K562 (cell line): ENCODE results near the gene TMEM45A. TPM values are rescaled to one million over a fixed set of nuclear protein-coding genes. Genes with fewer than 3 reads are reported as not detected.

Experiments
- polyA plus RNA-seq, 8 experiments: library from polyadenylated mRNA; depleted of rRNA in 4 of 8; stranded (reverse) in 5 of 8; unstranded in 3 of 8; fragments of >200 nt; fragmentation: Nextera tagmentation in 2 of 8; fragmentation: Illumina TruSeq in 1 of 8; extraction: Ambion mirVana in 2 of 8; extraction: Trizol in 1 of 8; gene quantifications; 2 replicates each; pipeline versions ENCODE4 v1.2.1 to v1.2.3, GENCODE V29; 2011 to 2014; ENCODE audit warnings: inconsistent platforms in 1 of 8, missing spikeins in 1 of 8
- total RNA-seq, 7 experiments: library from RNA; depleted of rRNA in 6 of 7; stranded (reverse); fragments of >200 nt in 6 of 7; fragmentation: Illumina TruSeq in 2 of 7; extraction: Trizol in 2 of 7; gene quantifications; 2 replicates each; pipeline versions ENCODE4 v1.2.1 to v1.2.3, GENCODE V29; 2011 to 2021; ENCODE audit warnings: low replicate concordance in 1 of 7
- TF ChIP-seq, protein P1 (sequence below): fragments of 450-650 bp; IDR thresholded peaks from 2 replicates; pipeline ENCODE4 v1.6.1; 2016; ENCODE audit warnings: mild to moderate bottlenecking, moderate library complexity
- TF ChIP-seq, protein P2 (sequence below): fragments of 200-800 bp; sonication (Bioruptor generic); IDR thresholded peaks from 2 replicates; pipeline ENCODE4 v1.6.1; 2017; ENCODE audit warnings: missing genetic modification characterization, missing compliant biosample characterization

The TMEM45A gene
- total and polyA plus RNA-seq, 9 of the 15 experiments (the other 6 are each of a cell fraction or from before 2014, with no cell fraction given) = 0.41 to 4.1 (median 0.95) TPM

DNA sequence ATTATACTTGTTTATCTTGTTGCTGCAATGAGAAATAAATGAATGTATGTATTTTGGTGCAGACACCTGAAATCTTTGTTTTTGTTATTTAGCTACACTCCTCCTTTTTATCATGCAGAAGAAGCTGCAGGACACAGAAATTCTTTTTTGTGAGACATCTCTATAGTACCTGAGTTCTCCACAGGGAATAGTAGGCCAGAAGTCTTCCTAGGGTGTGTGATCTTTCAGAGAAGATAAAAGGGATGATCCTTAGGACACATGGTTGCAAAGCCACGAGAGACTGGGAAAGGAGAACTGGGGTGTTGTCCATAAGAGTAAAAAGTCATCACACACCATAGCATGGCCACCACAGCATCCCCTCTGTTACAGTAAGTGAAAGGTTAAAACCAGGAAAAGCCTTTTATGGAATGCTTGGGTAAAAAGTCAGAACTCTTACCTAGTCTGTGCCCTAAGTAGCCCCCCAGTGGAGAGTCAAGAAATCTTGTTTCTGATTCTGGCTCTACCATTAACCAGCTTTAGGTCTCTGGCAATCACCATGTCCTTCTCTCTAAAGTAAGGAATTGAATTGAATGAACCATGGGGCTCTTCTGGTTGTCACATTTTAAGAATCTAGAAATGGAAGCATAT, 85.1 kb downstream of the TMEM45A start (continued):
- TF ChIP-seq, protein P1, sequence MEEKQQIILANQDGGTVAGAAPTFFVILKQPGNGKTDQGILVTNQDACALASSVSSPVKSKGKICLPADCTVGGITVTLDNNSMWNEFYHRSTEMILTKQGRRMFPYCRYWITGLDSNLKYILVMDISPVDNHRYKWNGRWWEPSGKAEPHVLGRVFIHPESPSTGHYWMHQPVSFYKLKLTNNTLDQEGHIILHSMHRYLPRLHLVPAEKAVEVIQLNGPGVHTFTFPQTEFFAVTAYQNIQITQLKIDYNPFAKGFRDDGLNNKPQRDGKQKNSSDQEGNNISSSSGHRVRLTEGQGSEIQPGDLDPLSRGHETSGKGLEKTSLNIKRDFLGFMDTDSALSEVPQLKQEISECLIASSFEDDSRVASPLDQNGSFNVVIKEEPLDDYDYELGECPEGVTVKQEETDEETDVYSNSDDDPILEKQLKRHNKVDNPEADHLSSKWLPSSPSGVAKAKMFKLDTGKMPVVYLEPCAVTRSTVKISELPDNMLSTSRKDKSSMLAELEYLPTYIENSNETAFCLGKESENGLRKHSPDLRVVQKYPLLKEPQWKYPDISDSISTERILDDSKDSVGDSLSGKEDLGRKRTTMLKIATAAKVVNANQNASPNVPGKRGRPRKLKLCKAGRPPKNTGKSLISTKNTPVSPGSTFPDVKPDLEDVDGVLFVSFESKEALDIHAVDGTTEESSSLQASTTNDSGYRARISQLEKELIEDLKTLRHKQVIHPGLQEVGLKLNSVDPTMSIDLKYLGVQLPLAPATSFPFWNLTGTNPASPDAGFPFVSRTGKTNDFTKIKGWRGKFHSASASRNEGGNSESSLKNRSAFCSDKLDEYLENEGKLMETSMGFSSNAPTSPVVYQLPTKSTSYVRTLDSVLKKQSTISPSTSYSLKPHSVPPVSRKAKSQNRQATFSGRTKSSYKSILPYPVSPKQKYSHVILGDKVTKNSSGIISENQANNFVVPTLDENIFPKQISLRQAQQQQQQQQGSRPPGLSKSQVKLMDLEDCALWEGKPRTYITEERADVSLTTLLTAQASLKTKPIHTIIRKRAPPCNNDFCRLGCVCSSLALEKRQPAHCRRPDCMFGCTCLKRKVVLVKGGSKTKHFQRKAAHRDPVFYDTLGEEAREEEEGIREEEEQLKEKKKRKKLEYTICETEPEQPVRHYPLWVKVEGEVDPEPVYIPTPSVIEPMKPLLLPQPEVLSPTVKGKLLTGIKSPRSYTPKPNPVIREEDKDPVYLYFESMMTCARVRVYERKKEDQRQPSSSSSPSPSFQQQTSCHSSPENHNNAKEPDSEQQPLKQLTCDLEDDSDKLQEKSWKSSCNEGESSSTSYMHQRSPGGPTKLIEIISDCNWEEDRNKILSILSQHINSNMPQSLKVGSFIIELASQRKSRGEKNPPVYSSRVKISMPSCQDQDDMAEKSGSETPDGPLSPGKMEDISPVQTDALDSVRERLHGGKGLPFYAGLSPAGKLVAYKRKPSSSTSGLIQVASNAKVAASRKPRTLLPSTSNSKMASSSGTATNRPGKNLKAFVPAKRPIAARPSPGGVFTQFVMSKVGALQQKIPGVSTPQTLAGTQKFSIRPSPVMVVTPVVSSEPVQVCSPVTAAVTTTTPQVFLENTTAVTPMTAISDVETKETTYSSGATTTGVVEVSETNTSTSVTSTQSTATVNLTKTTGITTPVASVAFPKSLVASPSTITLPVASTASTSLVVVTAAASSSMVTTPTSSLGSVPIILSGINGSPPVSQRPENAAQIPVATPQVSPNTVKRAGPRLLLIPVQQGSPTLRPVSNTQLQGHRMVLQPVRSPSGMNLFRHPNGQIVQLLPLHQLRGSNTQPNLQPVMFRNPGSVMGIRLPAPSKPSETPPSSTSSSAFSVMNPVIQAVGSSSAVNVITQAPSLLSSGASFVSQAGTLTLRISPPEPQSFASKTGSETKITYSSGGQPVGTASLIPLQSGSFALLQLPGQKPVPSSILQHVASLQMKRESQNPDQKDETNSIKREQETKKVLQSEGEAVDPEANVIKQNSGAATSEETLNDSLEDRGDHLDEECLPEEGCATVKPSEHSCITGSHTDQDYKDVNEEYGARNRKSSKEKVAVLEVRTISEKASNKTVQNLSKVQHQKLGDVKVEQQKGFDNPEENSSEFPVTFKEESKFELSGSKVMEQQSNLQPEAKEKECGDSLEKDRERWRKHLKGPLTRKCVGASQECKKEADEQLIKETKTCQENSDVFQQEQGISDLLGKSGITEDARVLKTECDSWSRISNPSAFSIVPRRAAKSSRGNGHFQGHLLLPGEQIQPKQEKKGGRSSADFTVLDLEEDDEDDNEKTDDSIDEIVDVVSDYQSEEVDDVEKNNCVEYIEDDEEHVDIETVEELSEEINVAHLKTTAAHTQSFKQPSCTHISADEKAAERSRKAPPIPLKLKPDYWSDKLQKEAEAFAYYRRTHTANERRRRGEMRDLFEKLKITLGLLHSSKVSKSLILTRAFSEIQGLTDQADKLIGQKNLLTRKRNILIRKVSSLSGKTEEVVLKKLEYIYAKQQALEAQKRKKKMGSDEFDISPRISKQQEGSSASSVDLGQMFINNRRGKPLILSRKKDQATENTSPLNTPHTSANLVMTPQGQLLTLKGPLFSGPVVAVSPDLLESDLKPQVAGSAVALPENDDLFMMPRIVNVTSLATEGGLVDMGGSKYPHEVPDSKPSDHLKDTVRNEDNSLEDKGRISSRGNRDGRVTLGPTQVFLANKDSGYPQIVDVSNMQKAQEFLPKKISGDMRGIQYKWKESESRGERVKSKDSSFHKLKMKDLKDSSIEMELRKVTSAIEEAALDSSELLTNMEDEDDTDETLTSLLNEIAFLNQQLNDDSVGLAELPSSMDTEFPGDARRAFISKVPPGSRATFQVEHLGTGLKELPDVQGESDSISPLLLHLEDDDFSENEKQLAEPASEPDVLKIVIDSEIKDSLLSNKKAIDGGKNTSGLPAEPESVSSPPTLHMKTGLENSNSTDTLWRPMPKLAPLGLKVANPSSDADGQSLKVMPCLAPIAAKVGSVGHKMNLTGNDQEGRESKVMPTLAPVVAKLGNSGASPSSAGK = no peak
- TF ChIP-seq, protein P2, sequence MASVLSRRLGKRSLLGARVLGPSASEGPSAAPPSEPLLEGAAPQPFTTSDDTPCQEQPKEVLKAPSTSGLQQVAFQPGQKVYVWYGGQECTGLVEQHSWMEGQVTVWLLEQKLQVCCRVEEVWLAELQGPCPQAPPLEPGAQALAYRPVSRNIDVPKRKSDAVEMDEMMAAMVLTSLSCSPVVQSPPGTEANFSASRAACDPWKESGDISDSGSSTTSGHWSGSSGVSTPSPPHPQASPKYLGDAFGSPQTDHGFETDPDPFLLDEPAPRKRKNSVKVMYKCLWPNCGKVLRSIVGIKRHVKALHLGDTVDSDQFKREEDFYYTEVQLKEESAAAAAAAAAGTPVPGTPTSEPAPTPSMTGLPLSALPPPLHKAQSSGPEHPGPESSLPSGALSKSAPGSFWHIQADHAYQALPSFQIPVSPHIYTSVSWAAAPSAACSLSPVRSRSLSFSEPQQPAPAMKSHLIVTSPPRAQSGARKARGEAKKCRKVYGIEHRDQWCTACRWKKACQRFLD (CRISPR knock-in tag) = no peak
